ENCODE data around the gene GNRH2. TPM values are rescaled to one million over a fixed set of nuclear protein-coding genes. Genes with fewer than 3 reads are reported as not detected.

GNRH2 gene
- total RNA-seq, 2 donors from 2014 or later = not detected

DNA sequence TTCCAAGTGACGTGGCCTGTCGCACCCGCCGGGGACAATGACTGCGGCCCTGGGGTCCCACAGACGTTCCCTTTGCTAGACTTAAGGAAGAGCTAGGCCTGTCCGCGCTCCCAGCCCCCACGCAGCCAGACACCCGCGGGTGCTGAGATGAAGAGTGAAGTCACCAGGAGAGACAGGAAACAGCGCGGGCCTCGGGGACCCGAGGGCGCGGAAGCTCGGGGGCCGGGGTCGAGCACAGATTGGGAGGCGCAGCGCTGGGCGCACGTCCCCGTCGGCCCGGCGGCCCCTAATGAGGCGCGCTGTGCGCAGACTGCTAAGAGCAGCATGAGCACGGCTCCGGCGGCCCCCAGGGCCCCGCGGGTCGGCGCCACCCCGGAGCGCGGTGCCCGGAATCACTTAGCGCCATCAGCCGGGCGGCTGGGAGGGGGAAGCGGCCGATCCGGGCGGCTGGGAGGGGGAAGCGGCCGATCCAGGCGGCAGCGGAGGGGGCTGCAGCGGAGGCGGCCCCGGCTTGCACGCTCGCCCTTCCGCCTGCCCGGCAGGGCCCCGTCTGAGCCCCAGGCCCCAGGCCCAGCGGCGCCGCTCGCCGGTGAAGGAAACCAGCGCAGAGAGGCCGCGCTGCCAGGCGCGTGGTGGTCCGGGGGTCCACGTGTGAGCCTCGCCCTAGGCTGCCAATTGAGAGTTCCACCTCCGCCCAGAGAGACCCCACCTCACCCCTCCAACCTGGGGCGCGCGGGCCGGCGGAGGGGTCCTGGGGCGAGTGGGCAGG lies 49.4 kb downstream of the GNRH2 start:
- peak; percentile 53 to 68 for ATAC-seq
- intact Hi-C loops (cut with DNase I) = no loop called here
- DNase-seq = peak; percentile 41

DNA sequence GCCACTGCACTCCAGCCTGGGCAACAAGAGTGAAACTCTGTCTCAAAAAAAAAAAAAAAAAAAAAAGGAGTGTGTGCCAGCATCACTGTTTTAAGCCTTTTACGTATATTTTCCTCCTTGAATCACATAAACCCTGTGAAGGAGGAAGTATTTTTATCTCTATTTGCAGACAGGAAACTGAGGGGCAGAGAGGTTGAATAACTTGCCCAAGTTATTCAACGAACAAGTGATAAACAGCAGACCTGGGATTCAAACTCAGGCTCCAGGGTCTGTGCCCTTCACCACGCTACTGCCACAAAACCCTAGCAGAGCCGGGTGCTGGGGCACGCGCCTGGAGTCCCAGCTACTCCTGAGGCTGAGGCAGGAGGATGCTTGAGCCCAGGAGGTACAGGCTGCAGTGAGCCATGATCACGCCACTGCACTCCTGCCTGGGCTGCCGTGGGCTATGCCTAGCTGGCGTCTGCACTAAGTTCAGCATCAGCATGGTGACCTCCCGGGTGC lies 50.5 kb downstream of the GNRH2 start:
- DNase-seq (no peak), ATAC-seq (no peak)
- intact Hi-C loops (cut with DNase I) = no loop called here

GRCh38 chr20:3094848-3095629 lies 51.6 kb downstream of the GNRH2 start:
- no peak for ATAC-seq
- intact Hi-C loops (cut with DNase I) = no loop called here
- DNase-seq = no peak

Other genes starting within 250 kb of the GNRH2 start
- 1 to 10 TPM; 4.3 to 8.7 TPM for gene CPXM1, start 243.0 kb upstream of the GNRH2 start, total RNA-seq
- gene C20orf141, start 228.6 kb upstream of the GNRH2 start, total RNA-seq = not detected
- gene TMEM239, start 227.3 kb upstream of the GNRH2 start, total RNA-seq = not detected
- gene PCED1A, start 203.0 kb upstream of the GNRH2 start, total RNA-seq = 10 to 100 TPM; 13.0 to 18.0 TPM
- gene VPS16, start 202.9 kb upstream of the GNRH2 start, total RNA-seq = 10 to 100 TPM; 22.1 to 24.4 TPM
- 10 to 100 TPM; 35.4 to 38.6 TPM for gene PTPRA, start 170.1 kb upstream of the GNRH2 start, total RNA-seq
- 10 to 100 TPM; 42.7 to 42.8 TPM for gene MRPS26, start 2.4 kb downstream of the GNRH2 start, total RNA-seq
- gene OXT, start 28.0 kb downstream of the GNRH2 start, total RNA-seq = under 1 TPM; 0.65 to 0.92 TPM
- not detected for gene AVP, start 41.1 kb downstream of the GNRH2 start, total RNA-seq
- gene FASTKD5, start 116.2 kb downstream of the GNRH2 start, total RNA-seq = 10 to 100 TPM; 18.2 to 22.5 TPM
- gene UBOX5, start 116.2 kb downstream of the GNRH2 start, total RNA-seq = 1 to 10 TPM; 3.2 to 4.0 TPM
- 10 to 100 TPM; 12.0 to 13.2 TPM for gene LZTS3, start 129.9 kb downstream of the GNRH2 start, total RNA-seq
- 10 to 100 TPM; 39.3 to 44.8 TPM for gene DDRGK1, start 161.1 kb downstream of the GNRH2 start, total RNA-seq
- gene ITPA, start 165.9 kb downstream of the GNRH2 start, total RNA-seq = 10 to 100 TPM; 18.7 to 25.7 TPM
- under 1 TPM; 0.52 to 0.68 TPM for gene SLC4A11, start 195.6 kb downstream of the GNRH2 start, total RNA-seq

All from left cardiac atrium (tissue), 4 donors.